Endothelial cell of hepatic sinusoid (primary cell): Measurements from ENCODE around the gene NLRX1.
"Not testable (repeated sequence)": the region's sequence is repeated elsewhere in the genome, so short reads cannot be mapped to it uniquely, and the experiment has no call there.

Source experiments
- in situ Hi-C: cut with HindIII; loops from 2 replicates; pipeline ENCODE4 v1.10.0; 2017; ENCODE audit warnings: low sequenced_read_pairs

NLRX1 gene

GRCh38 chr11:119181677-119182412 lies 13.3 kb downstream of the NLRX1 start:
- in situ Hi-C loops: no loop called here

GRCh38 chr11:119184399-119184798 lies 15.9 kb downstream of the NLRX1 start:
- in situ Hi-C loops: not testable (repeated sequence)

- in situ Hi-C loops: no loop called here
Observed at GRCh38 chr11:119185981-119186634, 17.6 kb downstream of the NLRX1 start.

- in situ Hi-C loops: no loop called here
Observed at GRCh38 chr11:119187123-119187892, 18.8 kb downstream of the NLRX1 start.

- in situ Hi-C loops: no loop called here
Observed at GRCh38 chr11:119188067-119188466, 19.5 kb downstream of the NLRX1 start.

- in situ Hi-C loops: no loop called here
Observed at GRCh38 chr11:119188887-119189286, 20.4 kb downstream of the NLRX1 start.

- in situ Hi-C loops: no loop called here
Observed at GRCh38 chr11:119189393-119189792, 20.9 kb downstream of the NLRX1 start.

GRCh38 chr11:119190531-119190930 lies 22.0 kb downstream of the NLRX1 start:
- in situ Hi-C loops: no loop called here

GRCh38 chr11:119191265-119191664 lies 22.7 kb downstream of the NLRX1 start:
- in situ Hi-C loops: not testable (repeated sequence)

- in situ Hi-C loops: no loop called here
Observed at GRCh38 chr11:119192111-119192510, 23.6 kb downstream of the NLRX1 start.

- in situ Hi-C loops: no loop called here
Observed at GRCh38 chr11:119193001-119193400, 24.5 kb downstream of the NLRX1 start.

GRCh38 chr11:119193626-119194025 lies 25.1 kb downstream of the NLRX1 start:
- in situ Hi-C loops: no loop called here

GRCh38 chr11:119194811-119195440 lies 26.4 kb downstream of the NLRX1 start:
- in situ Hi-C loops: no loop called here

- in situ Hi-C loops: no loop called here
Observed at GRCh38 chr11:119195680-119196079, 27.2 kb downstream of the NLRX1 start.

- in situ Hi-C loops: no loop called here
Observed at GRCh38 chr11:119196833-119197483, 28.4 kb downstream of the NLRX1 start.

GRCh38 chr11:119198925-119199324 lies 30.4 kb downstream of the NLRX1 start:
- in situ Hi-C loops: no loop called here

GRCh38 chr11:119201236-119201635 lies 32.7 kb downstream of the NLRX1 start:
- in situ Hi-C loops: not testable (repeated sequence)

- in situ Hi-C loops: no loop called here
Observed at GRCh38 chr11:119202554-119202953, 34.0 kb downstream of the NLRX1 start.

- in situ Hi-C loops: no loop called here
Observed at GRCh38 chr11:119204066-119204465, 35.5 kb downstream of the NLRX1 start.

- in situ Hi-C loops: no loop called here
Observed at GRCh38 chr11:119205080-119205479, 36.6 kb downstream of the NLRX1 start.
